Vagina (tissue), 2 donors: ENCODE results near the gene ZFP64. TPM values are rescaled to one million over a fixed set of nuclear protein-coding genes. Genes with fewer than 3 reads are reported as not detected.
"Not testable (repeated sequence)": the region's sequence is repeated elsewhere in the genome, so short reads cannot be mapped to it uniquely, and the experiment has no call there.

ENCODE experiments used
- DNase-seq, 2 donors: peaks; one replicate each; pipeline ENCODE4 v3.0.0-alpha.2; 2017; ENCODE audit errors: extremely low spot score in 2 of 2
- H3K27ac ChIP-seq: fragments of 200-600 bp; sonication (generic); one replicate; pipeline ENCODE4 v1.5.1; 2019
- H3K27me3 ChIP-seq: fragments of 200-600 bp; sonication (generic); one replicate; pipeline ENCODE4 v1.5.1; 2019
- H3K36me3 ChIP-seq, 2 donors: fragments of 200-600 bp; sonication (generic); one replicate each; pipeline ENCODE4 v1.5.1; 2017 to 2019
- H3K4me1 ChIP-seq: fragments of 200-600 bp; sonication (generic); one replicate; pipeline ENCODE4 v1.5.1; 2019
- H3K4me3 ChIP-seq, 2 donors: fragments of 200-600 bp; sonication (generic); 1 replicate in 1 of 2; 2 replicates in 1 of 2; pipeline ENCODE4 v1.5.1; 2016 to 2019
- H3K9me3 ChIP-seq: fragments of 200-600 bp; sonication (generic); one replicate; pipeline ENCODE4 v1.5.1; 2019
- POLR2A ChIP-seq, 2 donors: fragments of 450-650 bp; IDR thresholded peaks; one replicate each; pipeline ENCODE4 v1.6.1; 2017; ENCODE audit warnings: antibody characterized with exemption in 2 of 2, mild to moderate bottlenecking in 2 of 2, moderate library complexity in 2 of 2
- POLR2AphosphoS5 ChIP-seq, 2 donors: sonication (generic); formaldehyde crosslinking; IDR thresholded peaks; one replicate each; pipeline ENCODE4 v1.9.0; 2017; ENCODE audit warnings: antibody characterized with exemption in 2 of 2, mild to moderate bottlenecking in 2 of 2, low read depth in 1 of 2; ENCODE audit not compliant: insufficient read depth in 1 of 2
- intact Hi-C: fragments of 100-400 bp; cut with DNase I; formaldehyde crosslinking; loops from one replicate; pipeline ENCODE4 v1.15.1; 2023
- total RNA-seq: library from RNA; depleted of rRNA; stranded (reverse); fragments of >200 nt; gene quantifications from one replicate; pipeline ENCODE4 v1.2.3, GENCODE V29; 2016
- TF ChIP-seq, protein P1 (sequence below), 3 experiments: fragments of 450-650 bp in 2 of 3; fragments of 200-600 bp in 1 of 3; sonication (generic) in 1 of 3; IDR thresholded peaks; one replicate each; pipeline ENCODE4 v1.5.1; 2017 to 2019; ENCODE audit warnings: antibody characterized with exemption in 3 of 3, mild to moderate bottlenecking in 2 of 3, moderate library complexity in 2 of 3

Gene ZFP64
- total RNA-seq, 1 donor from 2014 or later = 18.4 TPM

GRCh38 chr20:52234302-52235045 is 42.9 kb upstream of the ZFP64 start:
- Histone ChIP-seq H3K4me1 (no peaks in the 10 kb centered on the region), H3K9me3 (no peaks in the 10 kb centered on the region), H3K27me3 (no peaks in the 10 kb centered on the region), H3K4me3 (no peak overlapping the region), H3K36me3 (no peaks in the 10 kb centered on the region), H3K27ac (no peak overlapping the region)
- intact Hi-C loops = no loop called here
- no peak for TF ChIP-seq POLR2A (IDR thresholded peaks at IDR 0.05)
- TF ChIP-seq, protein P1, sequence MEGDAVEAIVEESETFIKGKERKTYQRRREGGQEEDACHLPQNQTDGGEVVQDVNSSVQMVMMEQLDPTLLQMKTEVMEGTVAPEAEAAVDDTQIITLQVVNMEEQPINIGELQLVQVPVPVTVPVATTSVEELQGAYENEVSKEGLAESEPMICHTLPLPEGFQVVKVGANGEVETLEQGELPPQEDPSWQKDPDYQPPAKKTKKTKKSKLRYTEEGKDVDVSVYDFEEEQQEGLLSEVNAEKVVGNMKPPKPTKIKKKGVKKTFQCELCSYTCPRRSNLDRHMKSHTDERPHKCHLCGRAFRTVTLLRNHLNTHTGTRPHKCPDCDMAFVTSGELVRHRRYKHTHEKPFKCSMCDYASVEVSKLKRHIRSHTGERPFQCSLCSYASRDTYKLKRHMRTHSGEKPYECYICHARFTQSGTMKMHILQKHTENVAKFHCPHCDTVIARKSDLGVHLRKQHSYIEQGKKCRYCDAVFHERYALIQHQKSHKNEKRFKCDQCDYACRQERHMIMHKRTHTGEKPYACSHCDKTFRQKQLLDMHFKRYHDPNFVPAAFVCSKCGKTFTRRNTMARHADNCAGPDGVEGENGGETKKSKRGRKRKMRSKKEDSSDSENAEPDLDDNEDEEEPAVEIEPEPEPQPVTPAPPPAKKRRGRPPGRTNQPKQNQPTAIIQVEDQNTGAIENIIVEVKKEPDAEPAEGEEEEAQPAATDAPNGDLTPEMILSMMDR (IDR thresholded peaks at IDR 0.05) = no peak
- TF ChIP-seq POLR2AphosphoS5 (IDR thresholded peaks at IDR 0.05; ENCODE audit: insufficient read depth in 1 of 2, low read depth in 1 of 2) = no peak
- no peak for DNase-seq

- no peak overlapping the region for H3K4me3 ChIP-seq
- no peaks in the 10 kb centered on the region for H3K36me3 ChIP-seq
- H3K4me1 ChIP-seq = no peaks in the 10 kb centered on the region
- TF ChIP-seq, protein P1 (IDR thresholded peaks at IDR 0.05) = no peak
- TF ChIP-seq POLR2AphosphoS5 (IDR thresholded peaks at IDR 0.05; ENCODE audit: insufficient read depth in 1 of 2, low read depth in 1 of 2) = no peak
- no peaks in the 10 kb centered on the region for H3K27me3 ChIP-seq
- no peaks in the 10 kb centered on the region for H3K9me3 ChIP-seq
- no peak overlapping the region for H3K27ac ChIP-seq
- DNase-seq = no peak
- intact Hi-C loops = no loop called here
Observed at GRCh38 chr20:52231230-52231746, 39.7 kb upstream of the ZFP64 start.

DNA sequence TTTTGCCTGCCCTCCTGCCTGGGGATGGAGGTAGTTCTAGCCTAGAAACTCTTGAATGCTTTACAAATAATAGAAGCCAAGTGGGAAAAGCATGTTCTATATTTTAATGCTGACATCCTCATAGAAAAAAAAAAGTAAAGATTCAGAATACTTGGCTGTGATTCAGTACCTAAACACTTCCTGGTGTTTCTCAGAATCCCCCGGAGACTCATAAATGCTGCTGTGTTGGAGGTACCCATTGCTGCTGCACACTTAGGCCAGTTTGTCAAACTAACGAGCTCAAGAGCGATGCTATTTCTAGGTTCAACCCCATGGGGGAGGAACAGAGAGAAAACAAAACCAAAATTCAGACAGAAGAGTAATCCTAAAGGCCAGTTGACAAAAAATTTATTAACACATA is 38.8 kb upstream of the ZFP64 start:
- no peak for DNase-seq
- no peak overlapping the region for H3K4me3 ChIP-seq
- no peaks in the 10 kb centered on the region for H3K4me1 ChIP-seq
- H3K27ac ChIP-seq = no peak overlapping the region
- no peaks in the 10 kb centered on the region for H3K36me3 ChIP-seq
- intact Hi-C loops = no loop called here
- H3K9me3 ChIP-seq = no peaks in the 10 kb centered on the region
- TF ChIP-seq POLR2A (IDR thresholded peaks at IDR 0.05) (no peak), POLR2AphosphoS5 (IDR thresholded peaks at IDR 0.05; ENCODE audit: insufficient read depth in 1 of 2, low read depth in 1 of 2) (no peak)
- TF ChIP-seq, protein P1 (IDR thresholded peaks at IDR 0.05) = no peak
- H3K27me3 ChIP-seq = no peaks in the 10 kb centered on the region

DNA sequence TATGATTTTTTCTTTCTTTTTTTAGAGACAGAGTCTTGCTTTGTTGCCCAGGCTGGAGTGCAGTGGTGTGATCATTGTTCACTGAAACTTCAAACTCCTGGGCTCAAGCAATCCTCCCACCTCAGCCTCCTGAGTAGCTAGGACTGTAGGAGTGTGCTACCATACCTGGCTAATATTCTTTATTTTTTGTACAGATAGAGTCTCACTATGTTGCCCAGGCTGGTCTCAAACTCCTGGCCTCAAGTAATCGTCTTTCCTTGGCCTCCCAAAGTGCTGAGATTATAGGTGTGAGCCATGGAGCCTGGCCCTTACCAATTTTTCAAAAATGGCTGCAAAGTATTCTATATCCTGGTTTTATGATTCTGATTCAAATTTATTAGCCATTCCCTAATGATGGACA is 37.8 kb upstream of the ZFP64 start:
- H3K4me1 ChIP-seq, H3K27ac ChIP-seq, H3K27me3 ChIP-seq, H3K4me3 ChIP-seq, H3K36me3 ChIP-seq, DNase-seq, H3K9me3 ChIP-seq, intact Hi-C loops: not testable (repeated sequence)

GRCh38 chr20:52226370-52226769 is 34.8 kb upstream of the ZFP64 start:
- no peak for DNase-seq
- no peaks in the 10 kb centered on the region for H3K27me3 ChIP-seq
- intact Hi-C loops = no loop called here
- no peak overlapping the region for H3K27ac ChIP-seq
- H3K4me3 ChIP-seq = no peak overlapping the region
- no peaks in the 10 kb centered on the region for H3K4me1 ChIP-seq
- TF ChIP-seq POLR2A (IDR thresholded peaks at IDR 0.05) (no peak), POLR2AphosphoS5 (IDR thresholded peaks at IDR 0.05; ENCODE audit: insufficient read depth in 1 of 2, low read depth in 1 of 2) (no peak)
- TF ChIP-seq, protein P1 (IDR thresholded peaks at IDR 0.05) = no peak
- no peaks in the 10 kb centered on the region for H3K36me3 ChIP-seq
- no peaks in the 10 kb centered on the region for H3K9me3 ChIP-seq
